ENCODE results near the gene TMIE. TPM values are rescaled to one million over a fixed set of nuclear protein-coding genes. Genes with fewer than 3 reads are reported as not detected.

TMIE gene
- total and polyA plus RNA-seq, 2 donors (not counting 1 experiment from before 2014, with no cell fraction given) = 0.27 to 2.0 TPM

- H2AFZ ChIP-seq (ENCODE audit: low read length) = no peak overlapping the region
- no peak for TF ChIP-seq EZH2 (IDR thresholded peaks at IDR 0.05; ENCODE audit: low read length, missing control alignments)
- TF ChIP-seq, protein P1, sequence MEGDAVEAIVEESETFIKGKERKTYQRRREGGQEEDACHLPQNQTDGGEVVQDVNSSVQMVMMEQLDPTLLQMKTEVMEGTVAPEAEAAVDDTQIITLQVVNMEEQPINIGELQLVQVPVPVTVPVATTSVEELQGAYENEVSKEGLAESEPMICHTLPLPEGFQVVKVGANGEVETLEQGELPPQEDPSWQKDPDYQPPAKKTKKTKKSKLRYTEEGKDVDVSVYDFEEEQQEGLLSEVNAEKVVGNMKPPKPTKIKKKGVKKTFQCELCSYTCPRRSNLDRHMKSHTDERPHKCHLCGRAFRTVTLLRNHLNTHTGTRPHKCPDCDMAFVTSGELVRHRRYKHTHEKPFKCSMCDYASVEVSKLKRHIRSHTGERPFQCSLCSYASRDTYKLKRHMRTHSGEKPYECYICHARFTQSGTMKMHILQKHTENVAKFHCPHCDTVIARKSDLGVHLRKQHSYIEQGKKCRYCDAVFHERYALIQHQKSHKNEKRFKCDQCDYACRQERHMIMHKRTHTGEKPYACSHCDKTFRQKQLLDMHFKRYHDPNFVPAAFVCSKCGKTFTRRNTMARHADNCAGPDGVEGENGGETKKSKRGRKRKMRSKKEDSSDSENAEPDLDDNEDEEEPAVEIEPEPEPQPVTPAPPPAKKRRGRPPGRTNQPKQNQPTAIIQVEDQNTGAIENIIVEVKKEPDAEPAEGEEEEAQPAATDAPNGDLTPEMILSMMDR (conservative IDR thresholded peaks at IDR 0.05 in 1 of 2, IDR thresholded peaks at IDR 0.05 in 1 of 2; ENCODE audit: low read depth in 1 of 2, low read length in 2 of 2) = no peak
- no peak for DNase-seq (ENCODE audit: low read depth in 2 of 2)
Measured at GRCh38 chr3:46724424-46724823, 23.2 kb downstream of the TMIE start.

DNA sequence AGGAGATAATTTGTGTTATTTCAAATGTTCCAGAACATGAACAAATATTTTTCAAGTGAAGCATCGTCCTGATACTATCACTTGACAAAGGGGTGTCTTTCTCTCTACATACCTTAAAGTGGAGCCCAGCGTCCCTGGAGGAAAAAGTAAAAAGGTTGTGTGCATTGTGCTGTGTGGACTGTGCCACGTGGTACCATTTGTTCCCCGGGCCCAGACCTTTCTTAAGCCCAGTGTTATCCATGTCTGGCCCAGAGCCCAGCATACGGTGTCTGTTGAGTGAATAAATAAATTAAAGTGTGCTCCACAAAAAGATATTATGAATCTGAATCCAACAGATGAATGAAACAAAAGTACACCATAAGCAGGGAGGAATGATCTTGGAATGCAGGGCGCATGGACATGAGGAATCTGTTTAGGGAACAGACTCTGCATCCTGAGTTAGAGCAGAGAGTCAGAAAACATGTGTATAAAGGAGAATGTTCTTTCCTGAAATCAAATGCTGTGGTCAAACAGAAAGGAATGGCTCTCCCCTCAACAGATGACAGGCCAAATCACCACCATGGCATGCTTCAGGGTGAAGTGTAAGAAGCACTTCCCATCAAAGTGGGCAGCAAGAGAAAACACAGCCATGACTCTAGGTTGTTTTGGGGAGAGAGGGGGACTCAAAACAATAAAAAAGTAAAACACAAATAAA lies 24.6 kb downstream of the TMIE start:
- H3K9ac ChIP-seq (ENCODE audit: insufficient read depth, low read length) = no peak overlapping the region
- no peaks in the 10 kb centered on the region for H3K4me1 ChIP-seq (ENCODE audit: control insufficient read depth, extremely low read depth, insufficient read depth, low read length)
- no peak for TF ChIP-seq EZH2 (IDR thresholded peaks at IDR 0.05; ENCODE audit: low read length, missing control alignments)
- TF ChIP-seq, protein P1 (conservative IDR thresholded peaks at IDR 0.05 in 1 of 2, IDR thresholded peaks at IDR 0.05 in 1 of 2; ENCODE audit: low read depth in 1 of 2, low read length in 2 of 2) = no peak
- no peaks in the 10 kb centered on the region for H3K36me3 ChIP-seq (ENCODE audit: control insufficient read depth, insufficient read depth, low read length)
- no peaks in the 10 kb centered on the region for H3K79me2 ChIP-seq (ENCODE audit: control insufficient read depth, insufficient read depth, low read length)
- no peak overlapping the region for H3K4me3 ChIP-seq (replicated peaks in 1 of 4; ENCODE audit: control extremely low read depth in 1 of 4, insufficient read depth in 1 of 4, low read depth in 3 of 4, low read length in 4 of 4)
- no peaks in the 10 kb centered on the region for H4K20me1 ChIP-seq (ENCODE audit: control insufficient read depth, extremely low read depth, insufficient read depth, low read length)
- no peak overlapping the region for H2AFZ ChIP-seq (ENCODE audit: low read length)
- DNase-seq (ENCODE audit: low read depth in 2 of 2) = peak in 1 of 2 donors; percentile 39
- H3K9me3 ChIP-seq (ENCODE audit: control insufficient read depth, insufficient read depth, low read depth, low read length) = no peaks in the 10 kb centered on the region
- no peak overlapping the region for H3K4me2 ChIP-seq (ENCODE audit: extremely low read depth, insufficient read depth, low read length)
- H3K27ac ChIP-seq (ENCODE audit: insufficient read depth, low read length) = no peak overlapping the region
- peaks cover 4% of the 10 kb centered on the region for H3K27me3 ChIP-seq (ENCODE audit: control insufficient read depth, insufficient read depth, low read length)

More at GRCh38 chr3:46724424-46724823, 23.2 kb downstream of the TMIE start:
- Histone ChIP-seq H3K27me3 (ENCODE audit: control insufficient read depth, insufficient read depth, low read length) (peaks cover 4% of the 10 kb centered on the region), H3K9ac (ENCODE audit: insufficient read depth, low read length) (no peak overlapping the region), H3K9me3 (ENCODE audit: control insufficient read depth, insufficient read depth, low read depth, low read length) (no peaks in the 10 kb centered on the region), H4K20me1 (ENCODE audit: control insufficient read depth, extremely low read depth, insufficient read depth, low read length) (no peaks in the 10 kb centered on the region), H3K36me3 (ENCODE audit: control insufficient read depth, insufficient read depth, low read length) (no peaks in the 10 kb centered on the region), H3K4me2 (ENCODE audit: extremely low read depth, insufficient read depth, low read length) (no peak overlapping the region), H3K4me3 (replicated peaks in 1 of 4; ENCODE audit: control extremely low read depth in 1 of 4, insufficient read depth in 1 of 4, low read depth in 3 of 4, low read length in 4 of 4) (no peak overlapping the region), H3K4me1 (ENCODE audit: control insufficient read depth, extremely low read depth, insufficient read depth, low read length) (no peaks in the 10 kb centered on the region), H3K79me2 (ENCODE audit: control insufficient read depth, insufficient read depth, low read length) (no peaks in the 10 kb centered on the region), H3K27ac (ENCODE audit: insufficient read depth, low read length) (no peak overlapping the region)

DNA sequence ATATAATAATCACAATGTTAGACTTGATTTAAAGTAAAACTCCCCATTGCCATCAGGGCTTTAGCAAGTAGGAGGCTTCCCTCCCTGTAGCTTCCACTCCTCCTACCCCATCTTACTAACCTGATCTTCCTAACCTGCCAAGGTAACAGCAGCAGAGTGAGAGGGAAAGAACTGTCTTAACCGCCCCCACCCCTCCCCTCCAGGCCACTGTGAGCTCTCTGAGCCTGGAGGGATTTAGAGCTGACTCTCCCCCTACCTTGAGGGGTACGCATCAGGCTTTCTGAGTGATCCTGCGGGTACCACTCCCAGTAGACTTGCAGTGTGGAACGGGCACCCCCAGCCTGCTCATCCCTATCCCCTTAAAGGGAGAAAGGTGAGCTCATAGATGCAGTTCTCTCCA lies 27.8 kb downstream of the TMIE start:
- no peak overlapping the region for H3K9ac ChIP-seq (ENCODE audit: insufficient read depth, low read length)
- H3K4me2 ChIP-seq (ENCODE audit: extremely low read depth, insufficient read depth, low read length) = no peak overlapping the region
- no peak overlapping the region for H3K27ac ChIP-seq (ENCODE audit: insufficient read depth, low read length)
- no peaks in the 10 kb centered on the region for H3K36me3 ChIP-seq (ENCODE audit: control insufficient read depth, insufficient read depth, low read length)
- no peak for TF ChIP-seq EZH2 (IDR thresholded peaks at IDR 0.05; ENCODE audit: low read length, missing control alignments)
- TF ChIP-seq, protein P1 (conservative IDR thresholded peaks at IDR 0.05 in 1 of 2, IDR thresholded peaks at IDR 0.05 in 1 of 2; ENCODE audit: low read depth in 1 of 2, low read length in 2 of 2) = no peak
- H2AFZ ChIP-seq (ENCODE audit: low read length) = no peak overlapping the region
- H3K9me3 ChIP-seq (ENCODE audit: control insufficient read depth, insufficient read depth, low read depth, low read length) = no peaks in the 10 kb centered on the region
- H4K20me1 ChIP-seq (ENCODE audit: control insufficient read depth, extremely low read depth, insufficient read depth, low read length) = no peaks in the 10 kb centered on the region
- H3K27me3 ChIP-seq (ENCODE audit: control insufficient read depth, insufficient read depth, low read length) = no peaks in the 10 kb centered on the region
- no peaks in the 10 kb centered on the region for H3K79me2 ChIP-seq (ENCODE audit: control insufficient read depth, insufficient read depth, low read length)
- no peak overlapping the region for H3K4me3 ChIP-seq (replicated peaks in 1 of 4; ENCODE audit: control extremely low read depth in 1 of 4, insufficient read depth in 1 of 4, low read depth in 3 of 4, low read length in 4 of 4)
- H3K4me1 ChIP-seq (ENCODE audit: control insufficient read depth, extremely low read depth, insufficient read depth, low read length) = no peaks in the 10 kb centered on the region
- DNase-seq (ENCODE audit: low read depth in 2 of 2) = no peak

Measured in fibroblast of lung (primary cell).